Measurements from ENCODE around the gene CERS6. TPM values are rescaled to one million over a fixed set of nuclear protein-coding genes. Genes with fewer than 3 reads are reported as not detected.

CERS6 gene
- total and polyA plus RNA-seq, 4 donors, result 4.2 to 20.4 (median 10.1) TPM

DNA sequence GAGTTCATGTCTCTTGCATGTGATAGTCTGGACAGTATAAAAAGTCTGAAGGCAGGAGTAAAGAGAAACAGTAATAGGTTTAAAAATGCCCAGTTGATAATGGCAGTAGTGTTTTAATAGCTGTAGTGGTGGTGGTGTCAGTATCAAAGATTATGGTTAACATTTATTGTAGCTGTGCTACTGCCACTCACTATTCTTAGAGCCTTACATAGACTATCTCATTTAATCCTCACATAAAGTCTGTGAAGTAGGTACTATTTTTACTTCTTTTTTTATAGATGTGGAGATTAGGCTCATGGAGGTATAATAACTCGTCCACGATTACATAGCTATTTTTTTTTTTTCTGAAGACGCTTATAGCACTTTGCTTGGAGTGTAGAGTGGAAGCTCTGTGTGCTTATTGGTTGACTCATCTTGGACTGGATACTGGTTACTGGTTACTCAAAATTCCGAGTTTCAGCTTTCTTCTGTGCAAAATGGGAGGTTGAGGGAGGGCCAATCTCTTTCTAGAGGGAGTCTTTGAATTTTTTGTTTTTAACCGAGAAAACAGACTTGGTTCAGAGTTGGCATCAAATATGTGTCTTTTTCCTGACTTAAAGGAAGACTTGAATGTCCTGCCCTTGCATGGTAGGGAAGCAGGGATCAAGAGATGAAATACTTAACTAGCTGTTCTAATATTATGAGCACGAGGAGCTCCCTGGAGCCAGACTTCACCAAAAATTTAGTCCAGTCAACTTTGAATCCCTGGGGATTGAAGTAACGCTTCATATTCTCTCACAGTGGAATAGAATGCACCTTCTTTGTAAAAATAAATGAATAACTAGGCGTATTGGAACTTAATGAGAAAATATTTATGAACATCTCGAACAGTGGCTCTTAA, 27.1 kb downstream of the CERS6 start:
- no peak overlapping the region for H3K9ac ChIP-seq (ENCODE audit: low read depth in 1 of 2, low read length in 2 of 2)
- DNase-seq (ENCODE audit: low spot score), result no peak
- peaks cover 0 to 5% (median 2%) of the 10 kb centered on the region in 4 donors for H3K4me1 ChIP-seq (ENCODE audit: control insufficient read depth in 4 of 4, insufficient read depth in 4 of 4, low read length in 3 of 4)
- TF ChIP-seq FOXA1 (IDR thresholded peaks at IDR 0.05) (no peak), SP1 (IDR thresholded peaks at IDR 0.05) (no peak), NR2F2 (IDR thresholded peaks at IDR 0.05) (no peak), HNF4G (IDR thresholded peaks at IDR 0.05) (no peak), GABPA (IDR thresholded peaks at IDR 0.05 in 1 of 2, conservative IDR thresholded peaks at IDR 0.05 in 1 of 2) (no peak), RXRA (IDR thresholded peaks at IDR 0.05) (no peak), JUND (IDR thresholded peaks at IDR 0.05) (no peak), YY1 (IDR thresholded peaks at IDR 0.05) (no peak), EGR1 (IDR thresholded peaks at IDR 0.05; ENCODE audit: low read depth in 2 of 2) (no peak), FOXA2 (IDR thresholded peaks at IDR 0.05) (no peak)
- TF ChIP-seq, protein P1, sequence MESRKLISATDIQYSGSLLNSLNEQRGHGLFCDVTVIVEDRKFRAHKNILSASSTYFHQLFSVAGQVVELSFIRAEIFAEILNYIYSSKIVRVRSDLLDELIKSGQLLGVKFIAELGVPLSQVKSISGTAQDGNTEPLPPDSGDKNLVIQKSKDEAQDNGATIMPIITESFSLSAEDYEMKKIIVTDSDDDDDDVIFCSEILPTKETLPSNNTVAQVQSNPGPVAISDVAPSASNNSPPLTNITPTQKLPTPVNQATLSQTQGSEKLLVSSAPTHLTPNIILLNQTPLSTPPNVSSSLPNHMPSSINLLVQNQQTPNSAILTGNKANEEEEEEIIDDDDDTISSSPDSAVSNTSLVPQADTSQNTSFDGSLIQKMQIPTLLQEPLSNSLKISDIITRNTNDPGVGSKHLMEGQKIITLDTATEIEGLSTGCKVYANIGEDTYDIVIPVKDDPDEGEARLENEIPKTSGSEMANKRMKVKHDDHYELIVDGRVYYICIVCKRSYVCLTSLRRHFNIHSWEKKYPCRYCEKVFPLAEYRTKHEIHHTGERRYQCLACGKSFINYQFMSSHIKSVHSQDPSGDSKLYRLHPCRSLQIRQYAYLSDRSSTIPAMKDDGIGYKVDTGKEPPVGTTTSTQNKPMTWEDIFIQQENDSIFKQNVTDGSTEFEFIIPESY (IDR thresholded peaks at IDR 0.05), result no peak
- TF ChIP-seq, protein P2, sequence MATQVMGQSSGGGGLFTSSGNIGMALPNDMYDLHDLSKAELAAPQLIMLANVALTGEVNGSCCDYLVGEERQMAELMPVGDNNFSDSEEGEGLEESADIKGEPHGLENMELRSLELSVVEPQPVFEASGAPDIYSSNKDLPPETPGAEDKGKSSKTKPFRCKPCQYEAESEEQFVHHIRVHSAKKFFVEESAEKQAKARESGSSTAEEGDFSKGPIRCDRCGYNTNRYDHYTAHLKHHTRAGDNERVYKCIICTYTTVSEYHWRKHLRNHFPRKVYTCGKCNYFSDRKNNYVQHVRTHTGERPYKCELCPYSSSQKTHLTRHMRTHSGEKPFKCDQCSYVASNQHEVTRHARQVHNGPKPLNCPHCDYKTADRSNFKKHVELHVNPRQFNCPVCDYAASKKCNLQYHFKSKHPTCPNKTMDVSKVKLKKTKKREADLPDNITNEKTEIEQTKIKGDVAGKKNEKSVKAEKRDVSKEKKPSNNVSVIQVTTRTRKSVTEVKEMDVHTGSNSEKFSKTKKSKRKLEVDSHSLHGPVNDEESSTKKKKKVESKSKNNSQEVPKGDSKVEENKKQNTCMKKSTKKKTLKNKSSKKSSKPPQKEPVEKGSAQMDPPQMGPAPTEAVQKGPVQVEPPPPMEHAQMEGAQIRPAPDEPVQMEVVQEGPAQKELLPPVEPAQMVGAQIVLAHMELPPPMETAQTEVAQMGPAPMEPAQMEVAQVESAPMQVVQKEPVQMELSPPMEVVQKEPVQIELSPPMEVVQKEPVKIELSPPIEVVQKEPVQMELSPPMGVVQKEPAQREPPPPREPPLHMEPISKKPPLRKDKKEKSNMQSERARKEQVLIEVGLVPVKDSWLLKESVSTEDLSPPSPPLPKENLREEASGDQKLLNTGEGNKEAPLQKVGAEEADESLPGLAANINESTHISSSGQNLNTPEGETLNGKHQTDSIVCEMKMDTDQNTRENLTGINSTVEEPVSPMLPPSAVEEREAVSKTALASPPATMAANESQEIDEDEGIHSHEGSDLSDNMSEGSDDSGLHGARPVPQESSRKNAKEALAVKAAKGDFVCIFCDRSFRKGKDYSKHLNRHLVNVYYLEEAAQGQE (IDR thresholded peaks at IDR 0.05), result no peak
- TF ChIP-seq, protein P3, sequence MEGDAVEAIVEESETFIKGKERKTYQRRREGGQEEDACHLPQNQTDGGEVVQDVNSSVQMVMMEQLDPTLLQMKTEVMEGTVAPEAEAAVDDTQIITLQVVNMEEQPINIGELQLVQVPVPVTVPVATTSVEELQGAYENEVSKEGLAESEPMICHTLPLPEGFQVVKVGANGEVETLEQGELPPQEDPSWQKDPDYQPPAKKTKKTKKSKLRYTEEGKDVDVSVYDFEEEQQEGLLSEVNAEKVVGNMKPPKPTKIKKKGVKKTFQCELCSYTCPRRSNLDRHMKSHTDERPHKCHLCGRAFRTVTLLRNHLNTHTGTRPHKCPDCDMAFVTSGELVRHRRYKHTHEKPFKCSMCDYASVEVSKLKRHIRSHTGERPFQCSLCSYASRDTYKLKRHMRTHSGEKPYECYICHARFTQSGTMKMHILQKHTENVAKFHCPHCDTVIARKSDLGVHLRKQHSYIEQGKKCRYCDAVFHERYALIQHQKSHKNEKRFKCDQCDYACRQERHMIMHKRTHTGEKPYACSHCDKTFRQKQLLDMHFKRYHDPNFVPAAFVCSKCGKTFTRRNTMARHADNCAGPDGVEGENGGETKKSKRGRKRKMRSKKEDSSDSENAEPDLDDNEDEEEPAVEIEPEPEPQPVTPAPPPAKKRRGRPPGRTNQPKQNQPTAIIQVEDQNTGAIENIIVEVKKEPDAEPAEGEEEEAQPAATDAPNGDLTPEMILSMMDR (IDR thresholded peaks at IDR 0.05; ENCODE audit: low read depth, low read length, missing input control), result no peak
- TF ChIP-seq, protein P4, sequence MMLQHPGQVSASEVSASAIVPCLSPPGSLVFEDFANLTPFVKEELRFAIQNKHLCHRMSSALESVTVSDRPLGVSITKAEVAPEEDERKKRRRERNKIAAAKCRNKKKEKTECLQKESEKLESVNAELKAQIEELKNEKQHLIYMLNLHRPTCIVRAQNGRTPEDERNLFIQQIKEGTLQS (IDR thresholded peaks at IDR 0.05), result no peak
- WGBS, result 93% methylated on average over 9 of the region's 9 CpGs
- no peaks in the 10 kb centered on the region for H3K9me3 ChIP-seq (ENCODE audit: control insufficient read depth in 4 of 4, low read length in 3 of 4)
- H3K4me3 ChIP-seq (ENCODE audit: low read depth in 1 of 3, low read length in 3 of 3), result no peak overlapping the region
- no peaks in the 10 kb centered on the region for H3K27me3 ChIP-seq (ENCODE audit: control insufficient read depth in 4 of 4, insufficient read depth in 4 of 4, low read length in 3 of 4)
- H3K36me3 ChIP-seq (ENCODE audit: control insufficient read depth in 4 of 4, insufficient read depth in 3 of 4, low read depth in 1 of 4, low read length in 3 of 4), result no peaks in the 10 kb centered on the region
- no peak overlapping the region for H3K27ac ChIP-seq (ENCODE audit: low read depth in 1 of 2, low read length in 2 of 2)

DNA sequence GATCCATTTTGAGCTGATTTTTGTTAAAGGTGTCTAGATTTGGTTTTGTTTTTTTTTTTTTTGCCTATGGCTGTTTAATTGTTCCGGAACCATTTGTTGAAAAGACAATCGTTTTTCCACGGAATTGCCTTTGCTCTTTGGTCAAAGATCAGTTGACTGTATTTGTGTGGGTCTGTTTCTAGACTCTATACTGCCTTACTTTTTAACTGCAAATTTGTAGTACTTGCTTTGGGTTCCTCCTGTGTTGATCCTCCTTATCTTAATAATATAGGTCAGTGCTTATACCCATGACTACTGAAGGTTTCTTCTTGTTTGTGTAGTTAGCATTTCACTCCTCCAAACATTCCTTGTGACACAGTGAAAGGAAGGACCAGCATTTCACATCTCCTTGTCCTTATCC, 30.4 kb downstream of the CERS6 start:
- TF ChIP-seq NR2F2 (IDR thresholded peaks at IDR 0.05) (no peak), TAF1 (conservative IDR thresholded peaks at IDR 0.05) (no peak), GABPA (IDR thresholded peaks at IDR 0.05 in 1 of 2, conservative IDR thresholded peaks at IDR 0.05 in 1 of 2) (no peak), JUND (IDR thresholded peaks at IDR 0.05) (no peak), HNF4A (conservative IDR thresholded peaks at IDR 0.05) (peak; percentile 53 to 58)
- WGBS, result 53% methylated on average over 3 of the region's 3 CpGs
- Histone ChIP-seq H3K27me3 (ENCODE audit: control insufficient read depth in 4 of 4, insufficient read depth in 4 of 4, low read length in 3 of 4) (no peaks in the 10 kb centered on the region), H3K27ac (ENCODE audit: low read depth in 1 of 2, low read length in 2 of 2) (no peak overlapping the region), H3K9ac (ENCODE audit: low read depth in 1 of 2, low read length in 2 of 2) (no peak overlapping the region), H3K4me1 (ENCODE audit: control insufficient read depth in 4 of 4, insufficient read depth in 4 of 4, low read length in 3 of 4) (peaks cover 0 to 9% (median 1%) of the 10 kb centered on the region in 4 donors), H3K4me3 (ENCODE audit: low read depth in 1 of 3, low read length in 3 of 3) (no peak overlapping the region), H3K36me3 (ENCODE audit: control insufficient read depth in 4 of 4, insufficient read depth in 3 of 4, low read depth in 1 of 4, low read length in 3 of 4) (no peaks in the 10 kb centered on the region), H3K9me3 (ENCODE audit: control insufficient read depth in 4 of 4, low read length in 3 of 4) (no peaks in the 10 kb centered on the region)
- no peak for DNase-seq (ENCODE audit: low spot score)

Data from liver (tissue), 9 donors.